VCaP (cell line): ENCODE data around the gene TSEN2.
"Not testable (repeated sequence)": the region's sequence is repeated elsewhere in the genome, so short reads cannot be mapped to it uniquely, and the experiment has no call there.

Experiments
- H3K27ac ChIP-seq: fragments of 450-650 bp; 2 replicates; pipeline ENCODE4 v1.5.1; 2017
- TF ChIP-seq, protein P1 (sequence below): fragments of 450-650 bp; conservative IDR thresholded peaks from 2 replicates; pipeline ENCODE4 v1.5.1; 2017; ENCODE audit warnings: mild to moderate bottlenecking, moderate library complexity

TSEN2 gene

DNA sequence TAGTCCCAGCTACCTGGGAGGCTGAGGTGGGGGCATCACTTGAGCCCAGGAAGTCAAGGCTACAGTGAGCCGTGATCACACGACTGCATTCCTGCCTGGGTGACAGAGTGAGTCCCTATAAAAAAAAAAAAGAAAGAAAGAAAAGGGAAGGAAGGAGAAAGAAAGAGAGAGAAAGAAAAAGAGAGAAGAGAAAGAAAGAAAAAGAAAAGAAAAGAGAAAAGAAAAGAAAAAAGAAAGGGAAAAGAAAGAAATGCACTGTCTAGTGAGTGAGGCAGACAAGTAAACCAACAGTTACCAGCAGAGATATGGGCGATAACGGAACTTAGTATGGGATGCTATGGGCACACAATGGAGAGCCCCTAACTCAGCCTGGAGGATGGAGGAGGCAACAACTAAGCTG is 37.2 kb upstream of the TSEN2 start:
- TF ChIP-seq, protein P1, sequence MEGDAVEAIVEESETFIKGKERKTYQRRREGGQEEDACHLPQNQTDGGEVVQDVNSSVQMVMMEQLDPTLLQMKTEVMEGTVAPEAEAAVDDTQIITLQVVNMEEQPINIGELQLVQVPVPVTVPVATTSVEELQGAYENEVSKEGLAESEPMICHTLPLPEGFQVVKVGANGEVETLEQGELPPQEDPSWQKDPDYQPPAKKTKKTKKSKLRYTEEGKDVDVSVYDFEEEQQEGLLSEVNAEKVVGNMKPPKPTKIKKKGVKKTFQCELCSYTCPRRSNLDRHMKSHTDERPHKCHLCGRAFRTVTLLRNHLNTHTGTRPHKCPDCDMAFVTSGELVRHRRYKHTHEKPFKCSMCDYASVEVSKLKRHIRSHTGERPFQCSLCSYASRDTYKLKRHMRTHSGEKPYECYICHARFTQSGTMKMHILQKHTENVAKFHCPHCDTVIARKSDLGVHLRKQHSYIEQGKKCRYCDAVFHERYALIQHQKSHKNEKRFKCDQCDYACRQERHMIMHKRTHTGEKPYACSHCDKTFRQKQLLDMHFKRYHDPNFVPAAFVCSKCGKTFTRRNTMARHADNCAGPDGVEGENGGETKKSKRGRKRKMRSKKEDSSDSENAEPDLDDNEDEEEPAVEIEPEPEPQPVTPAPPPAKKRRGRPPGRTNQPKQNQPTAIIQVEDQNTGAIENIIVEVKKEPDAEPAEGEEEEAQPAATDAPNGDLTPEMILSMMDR: no peak
- H3K27ac ChIP-seq: no peak overlapping the region

DNA sequence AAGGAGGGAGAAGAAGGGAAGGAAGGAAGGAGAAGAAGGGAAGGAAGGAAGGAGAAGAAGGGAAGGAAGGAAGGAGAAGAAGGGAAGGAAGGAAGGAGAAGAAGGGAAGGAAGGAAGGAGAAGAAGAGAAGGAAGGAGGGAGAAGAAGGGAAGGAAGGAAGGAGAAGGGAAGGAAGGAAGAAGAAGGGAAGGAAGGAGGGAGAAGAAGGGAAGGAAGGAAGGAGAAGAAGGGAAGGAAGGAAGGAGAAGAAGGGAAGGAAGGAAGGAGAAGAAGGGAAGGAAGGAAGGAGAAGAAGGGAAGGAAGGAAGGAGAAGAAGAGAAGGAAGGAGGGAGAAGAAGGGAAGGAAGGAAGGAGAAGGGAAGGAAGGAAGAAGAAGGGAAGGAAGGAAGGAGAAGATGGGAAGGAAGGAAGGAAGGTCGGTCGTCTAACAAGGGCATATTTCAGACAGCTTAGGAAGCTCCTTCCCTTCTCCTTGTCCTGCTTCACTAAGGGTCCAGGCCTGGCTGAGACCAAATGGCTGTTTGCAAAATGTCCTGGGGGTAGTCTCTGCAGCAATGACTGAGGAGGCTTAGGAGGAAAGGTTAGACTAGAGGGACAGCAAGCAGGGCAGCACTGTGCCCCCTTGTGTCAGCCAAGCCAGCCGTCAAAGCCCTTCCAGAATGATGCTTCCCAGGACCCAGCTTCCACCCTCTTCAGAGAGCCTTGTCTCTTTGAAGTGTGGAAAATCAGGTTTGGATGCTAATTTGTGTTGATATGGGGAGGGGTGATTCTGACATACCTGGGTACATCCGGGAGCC is 35.7 kb upstream of the TSEN2 start:
- not testable (repeated sequence) for H3K27ac ChIP-seq

DNA sequence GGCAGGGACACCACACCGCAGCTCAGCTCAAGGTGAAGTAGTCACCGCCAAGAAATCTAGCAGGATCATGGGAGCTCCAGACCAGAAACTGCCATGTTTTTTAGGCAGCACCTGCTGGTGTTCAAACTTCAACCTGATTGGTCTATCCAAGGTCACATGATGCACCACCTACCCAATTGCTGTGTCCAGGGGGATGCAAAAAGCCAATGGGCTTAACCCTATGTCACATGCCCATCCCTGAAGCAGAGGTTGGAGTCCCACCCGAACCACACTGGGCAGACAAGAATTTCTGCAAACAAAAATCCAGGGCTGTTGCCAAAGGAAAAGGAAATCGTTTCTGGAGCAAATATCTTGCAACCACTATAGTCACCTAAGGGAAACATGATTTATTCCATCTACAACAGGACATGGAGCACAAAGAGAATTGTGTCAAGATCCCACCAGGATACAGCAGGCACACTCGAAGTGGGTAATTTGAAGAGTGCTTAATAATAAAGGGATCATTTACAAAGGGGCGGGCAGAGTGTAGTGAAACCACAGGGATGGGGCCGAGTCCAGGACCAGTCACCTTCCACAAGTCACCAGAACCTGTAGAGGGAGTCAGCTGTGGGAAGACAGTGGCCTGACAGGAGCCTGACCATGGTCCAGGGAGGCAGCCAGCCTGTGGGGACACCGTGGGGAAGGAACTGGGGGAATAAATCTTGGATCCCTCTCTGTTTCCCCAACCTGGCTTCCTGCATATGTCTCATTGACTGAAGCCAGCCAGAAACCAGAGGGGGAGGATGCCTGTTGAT is 34.2 kb upstream of the TSEN2 start:
- H3K27ac ChIP-seq: peak overlapping the region; percentile 27
- TF ChIP-seq, protein P1: no peak

DNA sequence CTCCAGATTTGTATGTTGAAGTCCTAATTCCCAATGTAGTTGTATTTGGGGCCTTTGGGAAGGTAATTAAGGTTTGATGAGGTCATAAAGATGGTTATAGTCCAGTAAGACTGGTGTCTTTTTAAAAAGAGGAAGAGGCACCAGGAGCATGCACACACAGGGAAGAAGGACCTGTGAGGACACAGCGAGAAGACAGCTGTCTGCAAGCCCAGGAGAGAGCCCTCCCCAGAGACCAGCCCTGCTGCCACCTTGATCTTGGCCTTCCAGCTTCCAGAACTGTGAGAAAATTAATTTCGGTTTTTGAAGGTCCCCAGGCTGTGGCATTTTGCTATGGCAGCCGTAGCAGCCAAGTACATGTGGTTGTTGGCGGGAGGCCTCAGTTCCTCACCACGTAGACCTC is 32.8 kb upstream of the TSEN2 start:
- no peak overlapping the region for H3K27ac ChIP-seq
- TF ChIP-seq, protein P1: no peak

DNA sequence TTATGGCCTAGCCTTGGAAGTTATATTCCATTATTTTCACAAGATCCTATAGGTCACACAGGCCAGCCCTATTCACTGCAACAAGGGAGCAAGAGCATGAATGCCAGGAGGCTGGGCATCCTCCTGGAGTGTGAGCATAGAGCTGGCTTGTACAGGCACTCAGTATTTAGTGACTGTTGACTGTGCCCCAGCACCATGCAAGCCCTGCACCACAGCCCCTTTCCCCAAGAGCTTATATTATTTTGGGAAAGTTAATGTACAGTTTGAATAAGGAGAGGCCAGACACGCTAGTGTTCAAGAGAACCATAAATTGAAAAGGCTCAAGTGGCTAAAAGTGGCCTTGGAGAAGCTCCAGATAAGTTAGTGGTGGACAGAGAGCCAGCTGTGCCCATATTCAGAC is 32.3 kb upstream of the TSEN2 start:
- no peak overlapping the region for H3K27ac ChIP-seq
- TF ChIP-seq, protein P1: no peak

DNA sequence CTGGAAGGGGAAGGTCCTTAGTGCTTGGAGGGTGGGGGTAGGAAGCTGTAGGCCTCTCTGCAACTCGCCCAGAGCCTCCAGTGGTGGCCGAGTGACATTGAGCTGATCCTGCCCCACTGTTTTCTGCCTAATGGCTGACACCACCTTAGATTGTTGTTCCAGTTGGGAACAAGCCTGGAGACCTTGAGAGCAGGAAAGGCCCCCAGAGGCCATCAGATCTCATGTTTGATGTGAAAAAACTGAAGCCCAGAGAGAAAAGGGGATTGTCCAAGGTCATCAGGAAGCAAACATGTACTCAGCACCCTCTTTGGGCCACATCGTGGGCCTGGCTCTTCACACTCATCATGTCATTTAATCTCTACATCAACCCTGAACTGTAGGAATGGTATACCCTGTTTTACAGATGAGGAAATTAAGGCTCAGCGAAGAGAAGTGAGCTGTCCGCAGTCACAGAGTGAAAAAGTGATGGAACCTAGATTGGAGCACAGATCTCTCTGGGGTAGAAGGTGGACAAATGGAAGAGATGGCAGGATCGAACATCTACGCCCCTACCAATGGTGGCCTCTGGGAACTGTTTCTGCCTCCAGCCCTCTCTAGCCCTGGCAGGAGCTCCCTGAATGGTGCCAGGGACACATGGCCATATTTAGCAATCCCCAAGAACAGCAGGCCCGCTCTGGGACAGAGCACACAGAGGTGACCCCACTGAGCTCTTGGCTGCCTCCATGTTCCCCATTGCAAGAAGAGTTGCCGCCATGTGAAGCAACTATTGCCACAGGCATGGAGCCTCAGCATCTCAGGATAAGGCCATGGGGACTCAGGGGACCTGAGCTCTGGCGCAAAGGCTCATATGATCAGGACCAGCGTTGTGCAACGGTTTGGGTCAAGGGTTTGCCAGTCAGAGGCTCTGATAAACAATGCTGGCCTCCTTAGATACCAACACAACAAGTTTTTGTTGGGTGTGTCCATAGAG is 31.6 kb upstream of the TSEN2 start:
- H3K27ac ChIP-seq: no peak overlapping the region
- TF ChIP-seq, protein P1: no peak

DNA sequence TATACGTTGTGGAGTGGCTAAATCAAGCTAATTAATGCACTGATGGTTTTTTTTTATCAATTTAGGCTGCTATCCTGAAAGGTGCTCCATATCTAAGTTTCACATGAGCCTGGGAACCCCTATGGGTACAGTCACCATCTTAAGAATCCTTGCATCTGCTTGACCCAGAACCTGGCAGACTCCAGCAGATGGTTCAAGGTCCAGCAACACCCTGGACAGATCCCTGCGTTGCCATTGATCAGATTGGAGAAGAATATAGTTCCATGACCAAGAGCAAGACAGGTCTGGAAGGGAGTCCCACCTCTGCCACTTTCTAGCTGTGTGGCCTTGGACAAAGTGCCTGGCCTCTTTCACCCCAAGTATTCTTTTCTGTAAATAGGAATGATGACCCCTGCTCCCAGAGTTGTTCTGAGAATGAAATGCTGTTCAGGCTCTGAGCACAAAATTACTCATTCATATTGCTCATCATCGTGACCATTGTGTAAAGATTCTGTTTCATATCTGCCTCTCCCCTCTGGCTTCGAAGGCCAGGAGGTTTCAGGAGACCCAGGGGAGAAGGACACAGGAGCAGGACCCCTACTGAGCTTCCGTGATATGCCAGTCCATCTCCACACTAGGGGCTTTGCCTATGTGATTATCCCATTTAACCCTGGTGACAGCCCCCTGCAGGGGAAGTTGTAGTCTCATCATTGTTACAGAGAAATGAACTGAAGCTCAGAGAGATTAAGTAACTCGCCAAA is 30.0 kb upstream of the TSEN2 start:
- no peak overlapping the region for H3K27ac ChIP-seq
- TF ChIP-seq, protein P1: no peak
